NCI-H2107 treated with DMSO at 0.1 percent for 48 hours (cell line): ENCODE results near the gene ZAP70.

Source experiments
- DNase-seq: peaks from one replicate; lab custom pipeline; 2025; ENCODE audit not compliant: unreplicated experiment; lab: John Stamatoyannopoulos, UW

The ZAP70 gene

GRCh38 chr2:97715951-97716694 lies 2.7 kb downstream of the ZAP70 start:
- no peak for DNase-seq

DNA sequence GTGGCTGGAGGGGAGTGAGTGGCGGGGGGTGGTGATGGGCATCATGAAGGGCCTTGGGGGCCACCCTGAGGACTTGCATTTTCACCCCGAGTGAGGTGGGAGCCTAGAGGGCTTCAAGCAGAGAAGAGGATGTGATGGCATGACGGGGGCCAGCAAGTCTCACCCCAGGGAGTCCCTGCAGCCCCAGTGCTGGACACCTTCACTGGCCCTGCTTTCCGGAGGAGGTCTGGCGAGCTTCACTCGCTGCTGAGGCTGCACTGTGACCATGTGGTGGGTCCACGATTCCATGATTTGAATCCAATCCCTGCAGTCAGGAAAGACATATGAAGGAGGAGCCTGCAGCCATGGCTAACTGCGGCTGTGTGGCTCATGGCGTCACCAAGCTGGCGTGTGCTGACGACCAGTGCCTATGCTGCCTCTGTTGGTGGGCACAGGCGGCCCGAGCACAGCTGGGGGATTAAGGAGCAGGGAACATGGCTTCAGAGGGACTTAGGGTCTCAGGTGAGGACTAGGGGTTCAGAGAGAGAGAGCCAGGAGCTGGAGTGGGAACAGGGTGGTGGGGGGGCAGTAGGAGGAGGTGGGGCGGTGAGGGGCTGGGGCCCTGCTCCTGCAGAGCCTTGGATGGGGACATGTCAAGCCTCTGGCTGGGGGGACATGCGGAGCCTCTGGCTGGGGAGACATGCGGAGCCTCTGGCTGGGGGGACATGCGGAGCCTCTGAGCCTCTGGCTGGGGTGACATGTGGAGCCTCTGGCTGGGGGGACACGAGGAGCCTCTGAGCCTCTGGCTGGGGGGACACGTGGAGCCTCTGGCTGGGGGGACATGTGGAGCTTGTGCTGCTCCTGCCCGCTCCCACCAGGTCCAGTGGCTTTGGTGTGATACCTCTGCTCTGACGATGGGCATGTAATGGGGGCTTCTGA lies 3.6 kb downstream of the ZAP70 start:
- DNase-seq, result no peak

DNA sequence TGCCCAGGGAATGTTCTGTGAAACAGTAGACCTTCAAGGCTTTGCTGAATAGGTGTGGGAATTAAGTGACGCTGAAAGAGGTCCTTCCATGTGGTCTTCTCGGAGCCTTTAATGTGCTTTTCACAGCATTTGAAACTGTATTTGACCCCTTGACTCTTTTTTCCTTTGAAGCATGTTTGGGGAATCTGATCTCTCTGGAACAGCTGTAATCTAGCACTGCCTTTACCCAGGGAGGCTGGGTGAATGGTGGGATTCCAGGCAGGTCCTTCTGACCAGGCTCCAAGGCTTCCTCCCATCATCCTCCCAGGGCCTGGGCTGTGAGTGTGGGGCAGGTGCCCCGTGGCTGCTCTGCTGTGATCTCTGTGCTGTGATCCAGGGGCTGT lies 4.2 kb downstream of the ZAP70 start:
- DNase-seq, result no peak

DNA sequence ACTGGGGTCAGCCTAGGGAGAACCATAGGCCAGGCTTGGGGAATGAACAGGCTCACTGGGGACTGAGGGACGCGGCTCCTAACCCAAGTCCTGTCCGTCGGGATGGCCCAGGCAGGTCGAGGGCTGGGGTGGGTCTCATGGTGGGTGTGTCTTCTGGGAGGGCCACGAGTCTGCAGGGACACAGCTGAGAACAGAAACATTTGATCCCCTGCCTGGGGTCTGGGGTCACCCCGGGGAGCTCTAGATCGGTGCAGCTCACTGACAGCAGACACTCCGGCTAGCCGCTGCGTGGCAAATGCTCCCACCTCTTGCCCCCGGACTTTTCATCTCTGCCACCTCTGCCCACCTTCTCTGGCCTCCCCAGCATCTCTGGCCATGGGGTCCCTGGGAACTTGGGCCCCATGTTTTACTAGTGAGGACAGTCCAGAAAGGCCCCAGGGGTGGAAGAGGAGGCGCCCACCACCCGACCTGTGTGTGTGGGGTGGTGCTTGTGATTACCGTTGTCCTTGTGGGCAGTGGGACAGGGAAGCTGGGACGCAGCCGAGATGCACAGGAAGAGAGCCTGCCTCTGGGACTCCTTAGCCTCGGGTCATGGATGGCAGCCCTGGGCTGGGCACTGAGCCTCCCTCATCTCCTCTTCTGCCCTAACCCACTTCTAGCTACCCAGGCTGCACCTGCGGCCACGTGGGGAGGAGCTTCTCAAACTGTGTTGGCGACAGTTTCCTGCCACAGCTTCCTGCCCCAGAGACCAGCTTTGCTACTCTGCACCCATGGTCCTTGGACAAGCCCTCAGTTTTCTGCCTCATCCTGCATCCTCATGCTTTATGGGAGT lies 4.9 kb downstream of the ZAP70 start:
- no peak for DNase-seq

GRCh38 chr2:97718942-97719341 lies 5.6 kb downstream of the ZAP70 start:
- no peak for DNase-seq

- no peak for DNase-seq
These were observed 6.2 kb downstream of the ZAP70 start for GRCh38 chr2:97719362-97720155.

GRCh38 chr2:97720746-97721145 lies 7.4 kb downstream of the ZAP70 start:
- no peak for DNase-seq

GRCh38 chr2:97722227-97722626 lies 8.9 kb downstream of the ZAP70 start:
- no peak for DNase-seq

GRCh38 chr2:97723156-97724072 lies 10.0 kb downstream of the ZAP70 start:
- no peak for DNase-seq

GRCh38 chr2:97724073-97724410 lies 10.7 kb downstream of the ZAP70 start:
- DNase-seq, result no peak

DNA sequence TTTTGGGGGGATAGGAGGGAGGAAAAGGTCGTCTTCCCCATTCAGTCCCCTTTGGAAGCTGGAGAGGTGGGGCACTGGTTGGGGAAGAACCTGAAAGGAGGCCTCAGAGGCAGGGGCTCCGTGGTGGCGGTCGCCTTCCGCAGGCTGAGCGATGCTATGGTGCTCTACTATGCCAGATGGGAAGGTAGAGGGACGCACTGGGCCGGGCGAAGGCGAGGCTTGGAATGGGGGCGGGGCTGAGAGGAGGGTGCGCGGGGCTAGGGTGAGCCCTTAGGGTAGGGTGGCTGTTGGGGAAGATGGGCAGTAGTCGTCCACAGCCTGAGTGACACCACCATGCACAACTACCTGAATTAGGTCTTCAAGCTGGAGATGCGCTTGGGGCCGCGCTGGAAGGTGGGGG lies 11.1 kb downstream of the ZAP70 start:
- DNase-seq, result no peak

GRCh38 chr2:97724946-97725688 lies 11.7 kb downstream of the ZAP70 start:
- DNase-seq, result no peak

DNA sequence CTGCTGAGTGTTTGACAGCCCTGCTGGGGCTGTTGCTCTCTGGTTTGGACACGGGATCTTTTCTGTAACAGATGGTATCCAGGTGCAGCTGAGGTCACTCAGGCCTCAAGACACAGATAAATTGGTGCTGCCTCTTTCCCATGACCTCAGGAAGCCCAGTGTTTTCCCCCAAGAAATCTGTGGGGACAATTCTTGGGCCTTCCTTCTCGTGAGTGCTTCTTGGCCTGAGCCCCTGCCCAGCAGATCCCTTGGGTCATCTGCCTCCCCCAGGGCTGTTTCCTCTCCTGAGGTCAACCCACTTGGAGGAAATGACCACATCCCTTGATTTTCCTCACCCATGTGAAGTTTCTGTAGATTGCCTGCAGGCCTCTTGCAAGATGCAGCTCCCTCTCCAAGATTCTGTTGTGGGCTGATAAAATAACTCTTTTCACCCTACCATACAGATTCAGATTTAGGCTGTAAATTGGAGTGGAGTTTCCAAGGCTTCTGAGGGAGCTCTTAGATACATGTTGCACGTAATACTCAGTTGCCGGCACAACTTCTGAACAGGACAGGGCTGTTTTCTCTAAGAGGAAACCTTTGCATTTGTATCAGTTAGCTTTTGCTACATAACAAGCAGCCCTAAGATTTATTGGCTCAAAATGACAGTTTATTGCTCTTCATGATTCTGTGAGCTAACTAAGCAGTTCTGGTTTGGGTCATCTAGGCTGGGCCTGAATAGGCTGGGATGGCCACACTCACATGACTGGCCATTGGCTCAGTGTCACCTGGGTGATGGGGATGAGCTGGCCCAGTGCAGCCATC lies 13.1 kb downstream of the ZAP70 start:
- DNase-seq, result no peak

GRCh38 chr2:97727296-97727695 lies 13.9 kb downstream of the ZAP70 start:
- DNase-seq, result no peak

DNA sequence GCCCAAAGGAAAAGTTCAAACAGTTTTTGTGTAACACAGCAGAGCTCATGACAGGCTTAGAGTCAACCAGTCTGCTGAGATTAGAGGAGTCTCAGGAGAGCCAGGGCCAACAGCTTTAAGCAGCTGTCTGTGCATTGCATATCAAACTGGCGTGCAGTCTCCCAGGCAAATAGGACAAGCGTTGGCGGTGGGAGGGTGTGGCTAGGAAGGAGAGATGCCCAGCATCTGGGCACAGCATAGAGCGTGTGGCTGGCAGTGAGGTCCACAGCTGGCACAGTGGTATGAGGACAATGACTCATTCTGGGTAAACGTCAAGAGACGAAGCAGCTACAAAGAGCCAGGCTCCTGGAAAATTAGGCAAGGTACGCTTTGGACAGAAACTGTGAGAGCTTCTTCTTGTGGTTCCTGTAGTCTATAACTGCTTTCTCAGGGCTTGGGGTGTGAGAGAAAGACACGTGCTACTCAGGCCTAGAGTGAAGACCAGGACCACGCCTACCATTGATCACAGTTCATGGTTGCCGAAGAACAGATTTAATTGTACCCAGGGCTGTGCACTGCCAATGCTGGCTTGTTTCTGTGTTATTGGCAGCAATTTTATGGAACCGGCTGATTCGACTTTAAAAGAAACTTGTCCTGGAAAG lies 14.8 kb downstream of the ZAP70 start:
- no peak for DNase-seq

DNA sequence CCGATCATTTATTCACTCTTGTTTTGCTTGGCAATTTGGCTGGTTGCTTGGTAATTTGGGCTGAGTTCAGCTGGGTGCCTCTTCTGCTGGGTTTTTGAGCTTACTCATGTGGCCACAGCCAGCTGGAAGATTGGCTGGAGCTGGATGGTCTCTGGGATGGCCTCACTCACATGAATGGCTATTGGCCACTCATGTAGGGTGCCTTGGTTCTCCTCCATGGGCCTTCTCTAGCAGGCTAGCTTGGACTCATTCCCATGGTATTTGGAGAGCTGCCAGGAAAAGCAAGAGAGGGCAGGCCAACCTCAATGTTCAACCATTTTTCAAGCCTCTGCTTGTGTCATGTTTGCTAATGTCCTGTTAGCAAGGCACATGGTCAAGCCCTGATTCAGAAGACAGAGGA lies 16.9 kb downstream of the ZAP70 start:
- DNase-seq, result no peak

DNA sequence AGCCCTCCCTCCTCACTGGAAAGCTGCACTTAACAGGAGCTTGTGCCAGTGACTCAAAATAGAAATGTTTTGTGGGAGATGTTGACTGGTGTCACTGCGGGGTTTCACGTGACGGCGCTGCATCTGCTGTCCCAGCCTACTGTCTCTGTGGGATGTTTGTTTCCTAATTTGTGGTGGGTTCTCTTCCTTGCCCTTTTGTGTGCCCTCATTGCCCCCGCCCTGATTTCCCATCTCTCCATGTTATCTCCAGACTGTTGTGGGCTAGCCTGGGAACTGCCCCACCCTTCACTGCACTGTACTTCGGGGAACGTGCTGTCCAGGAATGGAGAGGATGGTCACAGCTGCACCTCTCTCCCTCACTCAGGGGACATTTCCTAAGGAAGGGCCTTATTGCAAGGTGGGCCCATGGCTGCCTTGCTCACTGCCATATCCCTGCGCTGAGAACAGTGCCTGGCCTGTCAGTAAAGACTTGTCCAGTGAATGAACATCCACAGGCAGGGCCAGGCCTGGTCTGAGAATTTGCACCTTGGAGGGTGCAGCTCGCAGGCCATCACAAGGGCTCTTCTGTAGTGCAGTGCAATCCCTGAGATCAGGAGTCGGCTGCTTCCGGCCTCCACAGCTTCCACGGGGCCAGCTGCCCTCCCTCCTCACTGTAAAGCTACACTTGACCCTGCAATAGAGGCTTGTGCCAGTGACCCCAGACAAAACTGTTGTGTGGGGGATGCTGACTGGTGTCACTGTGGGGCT lies 18.1 kb downstream of the ZAP70 start:
- DNase-seq, result no peak
